ENCODE data around the gene CYBA.

GRCh38 chr16:88688013-88688778 is 37.3 kb upstream of the CYBA start:
- TF ChIP-seq CTCF (optimal IDR thresholded peaks at IDR 0.05 in 1 of 3, IDR thresholded peaks at IDR 0.05 in 1 of 3, conservative IDR thresholded peaks at IDR 0.05 in 1 of 3; ENCODE audit: extremely low read depth in 1 of 3, insufficient read depth in 2 of 3, low read length in 3 of 3) = no peak
- peak; percentile 23 for TF ChIP-seq EZH2 (IDR thresholded peaks at IDR 0.05; ENCODE audit: low read length)
